Lung (tissue), 12 donors: ENCODE data around the gene SKA2. TPM values are rescaled to one million over a fixed set of nuclear protein-coding genes. Genes with fewer than 3 reads are reported as not detected.

Experiments used
- ATAC-seq: fragments of 200-7000 bp; cut with Tn5 transposase; one replicate; pipeline ENCODE4 v1.9.1; 2020; ENCODE audit warnings: moderate number of reproducible peaks; ENCODE audit not compliant: insufficient read depth, low FRiP score
- DNase-seq, 3 donors: peaks; one replicate each; pipeline ENCODE4 v3.0.0-alpha.2; 2013 to 2017
- H3K27ac ChIP-seq, 2 donors: one replicate each; pipeline ENCODE4 v1.5.1; 2013; ENCODE audit warnings: mild to moderate bottlenecking in 2 of 2, moderate library complexity in 2 of 2, control low read depth in 1 of 2, inconsistent platforms in 1 of 2, low read depth in 1 of 2, low read length in 1 of 2
- H3K27me3 ChIP-seq, 3 donors: one replicate each; pipeline ENCODE4 v1.5.1; 2013; ENCODE audit warnings: low read length in 2 of 3; ENCODE audit not compliant: control insufficient read depth in 3 of 3, insufficient read depth in 3 of 3
- H3K36me3 ChIP-seq, 4 donors: one replicate each; pipeline ENCODE4 v1.5.1; 2013; ENCODE audit warnings: low read length in 4 of 4, mild to moderate bottlenecking in 1 of 4, moderate library complexity in 1 of 4; ENCODE audit not compliant: control insufficient read depth in 4 of 4, insufficient read depth in 4 of 4
- H3K4me1 ChIP-seq, 5 donors: one replicate each; pipeline ENCODE4 v1.5.1; 2013; ENCODE audit warnings: low read length in 5 of 5, mild to moderate bottlenecking in 2 of 5, moderate library complexity in 1 of 5; ENCODE audit not compliant: control insufficient read depth in 5 of 5, insufficient read depth in 5 of 5
- H3K4me3 ChIP-seq: one replicate; pipeline ENCODE4 v1.5.1; 2013; ENCODE audit warnings: mild to moderate bottlenecking, control low read depth, moderate library complexity
- H3K9ac ChIP-seq, 2 donors: one replicate each; pipeline ENCODE4 v1.5.1; 2013; ENCODE audit warnings: low read length in 2 of 2, control low read depth in 1 of 2; ENCODE audit not compliant: insufficient read depth in 1 of 2
- H3K9me3 ChIP-seq, 4 donors: one replicate each; pipeline ENCODE4 v1.5.1; 2013; ENCODE audit warnings: low read length in 3 of 4, mild to moderate bottlenecking in 1 of 4, moderate library complexity in 1 of 4; ENCODE audit not compliant: control insufficient read depth in 4 of 4, insufficient read depth in 3 of 4
- CTCF ChIP-seq: IDR thresholded peaks from 2 replicates; pipeline ENCODE4 v1.5.1; 2012; ENCODE audit warnings: mild to moderate bottlenecking; ENCODE audit errors: control extremely low read depth, extremely low read depth
- WGBS, 2 donors: extraction: QIAGEN DNeasy Blood & Tissue Kit; methylation state at CpG; one replicate each; pipeline ENCODE4 v1.1.7; 2013; 5-methylcytosine and 5-hydroxymethylcytosine counted together
- polyA plus RNA-seq, 2 donors: library from polyadenylated mRNA; stranded (reverse); fragments of 200-250 nt; gene quantifications; one replicate each; pipeline ENCODE4 v1.2.1, GENCODE V29; 2013
- total RNA-seq, 2 donors: library from RNA; depleted of rRNA in 1 of 2; stranded (reverse); fragments of >200 nt in 1 of 2; gene quantifications; one replicate each; pipeline ENCODE4 v1.2.1, GENCODE V29; 2014 to 2021
- donor health status: control.
- donor health status: control.
- donor health status: Bipolar disorder and iron deficiency.
- donor health status: healthy.
- donor health status: DM: yes; HTN: yes; CAD: no.

Gene SKA2
- total and polyA plus RNA-seq, 4 donors, result 20.0 to 46.7 (median 29.0) TPM

GRCh38 chr17:59105852-59106462 lies 49.0 kb downstream of the SKA2 start:
- ATAC-seq, result peak; percentile 43
- 0% methylated on average over 18 of the region's 18 CpGs for WGBS, 2 donors
- H3K9me3 ChIP-seq, result no peaks in the 10 kb centered on the region

GRCh38 chr17:59101178-59101577 lies 53.8 kb downstream of the SKA2 start:
- no peak for ATAC-seq
- Histone ChIP-seq H3K27ac (no peak overlapping the region), H3K4me3 (no peak overlapping the region), H3K27me3 (no peaks in the 10 kb centered on the region), H3K4me1 (peaks cover 0 to 9% (median 1%) of the 10 kb centered on the region in 5 donors), H3K9me3 (no peaks in the 10 kb centered on the region), H3K9ac (no peak overlapping the region), H3K36me3 (peaks cover 0 to 22% (median 5%) of the 10 kb centered on the region in 4 donors)
- no peak for DNase-seq
- 97 to 100% methylated on average over 1 of the region's 1 CpG for WGBS, 2 donors
- no peak for TF ChIP-seq CTCF

More at GRCh38 chr17:59105852-59106462, 49.0 kb downstream of the SKA2 start:
- Histone ChIP-seq H3K9ac (peak overlapping the region; percentile 69 to 75), H3K4me1 (peaks cover 0 to 16% (median 4%) of the 10 kb centered on the region in 5 donors), H3K27me3 (no peaks in the 10 kb centered on the region), H3K27ac (peak overlapping the region; percentile 94), H3K4me3 (peak overlapping the region; percentile 82), H3K36me3 (peaks cover 0 to 13% (median 3%) of the 10 kb centered on the region in 4 donors)
- no peak for TF ChIP-seq CTCF
- DNase-seq, result peak; percentile 29 to 53 (median 39)

- Histone ChIP-seq H3K4me3 (no peak overlapping the region), H3K27me3 (no peaks in the 10 kb centered on the region), H3K4me1 (peaks cover 0 to 11% (median 3%) of the 10 kb centered on the region in 5 donors), H3K9ac (no peak overlapping the region), H3K9me3 (no peaks in the 10 kb centered on the region), H3K36me3 (peaks cover 0 to 15% (median 4%) of the 10 kb centered on the region in 4 donors), H3K27ac (no peak overlapping the region)
- no peak for ATAC-seq
- no peak for DNase-seq
- TF ChIP-seq CTCF, result no peak
Measured at GRCh38 chr17:59097876-59098275, 57.1 kb downstream of the SKA2 start.
